ENCODE measurements around the gene ACP4. TPM values are rescaled to one million over a fixed set of nuclear protein-coding genes. Genes with fewer than 3 reads are reported as not detected.

Gene ACP4
- total RNA-seq, 2 donors from 2014 or later, result not detected

- peak overlapping the region; percentile 52 for H3K27ac ChIP-seq
- intact Hi-C loops (cut with DNase I), result no loop called here
- TF ChIP-seq, protein P1, sequence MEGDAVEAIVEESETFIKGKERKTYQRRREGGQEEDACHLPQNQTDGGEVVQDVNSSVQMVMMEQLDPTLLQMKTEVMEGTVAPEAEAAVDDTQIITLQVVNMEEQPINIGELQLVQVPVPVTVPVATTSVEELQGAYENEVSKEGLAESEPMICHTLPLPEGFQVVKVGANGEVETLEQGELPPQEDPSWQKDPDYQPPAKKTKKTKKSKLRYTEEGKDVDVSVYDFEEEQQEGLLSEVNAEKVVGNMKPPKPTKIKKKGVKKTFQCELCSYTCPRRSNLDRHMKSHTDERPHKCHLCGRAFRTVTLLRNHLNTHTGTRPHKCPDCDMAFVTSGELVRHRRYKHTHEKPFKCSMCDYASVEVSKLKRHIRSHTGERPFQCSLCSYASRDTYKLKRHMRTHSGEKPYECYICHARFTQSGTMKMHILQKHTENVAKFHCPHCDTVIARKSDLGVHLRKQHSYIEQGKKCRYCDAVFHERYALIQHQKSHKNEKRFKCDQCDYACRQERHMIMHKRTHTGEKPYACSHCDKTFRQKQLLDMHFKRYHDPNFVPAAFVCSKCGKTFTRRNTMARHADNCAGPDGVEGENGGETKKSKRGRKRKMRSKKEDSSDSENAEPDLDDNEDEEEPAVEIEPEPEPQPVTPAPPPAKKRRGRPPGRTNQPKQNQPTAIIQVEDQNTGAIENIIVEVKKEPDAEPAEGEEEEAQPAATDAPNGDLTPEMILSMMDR (IDR thresholded peaks at IDR 0.05), result no peak
- peak overlapping the region; percentile 61 to 71 for H3K9ac ChIP-seq (ENCODE audit: low read depth in 2 of 2, low read length in 2 of 2)
- no peaks in the 10 kb centered on the region for H3K36me3 ChIP-seq
- no peaks in the 10 kb centered on the region for H3K27me3 ChIP-seq
- no peaks in the 10 kb centered on the region for H3K4me1 ChIP-seq
- peak; percentile 92 for DNase-seq
- peak overlapping the region; percentile 19 for H3K4me3 ChIP-seq
- H3K9me3 ChIP-seq, result no peaks in the 10 kb centered on the region
Measured at GRCh38 chr19:50820549-50821247, 30.5 kb downstream of the ACP4 start.

GRCh38 chr19:50821248-50821612 is 31.0 kb downstream of the ACP4 start:
- peak overlapping the region in 1 of 2 donors; percentile 71 for H3K9ac ChIP-seq (ENCODE audit: low read depth in 2 of 2, low read length in 2 of 2)
- TF ChIP-seq, protein P1 (IDR thresholded peaks at IDR 0.05), result no peak
- H3K9me3 ChIP-seq, result no peaks in the 10 kb centered on the region
- no peak overlapping the region for H3K4me3 ChIP-seq
- H3K36me3 ChIP-seq, result no peaks in the 10 kb centered on the region
- no peaks in the 10 kb centered on the region for H3K27me3 ChIP-seq
- DNase-seq, result no peak
- H3K27ac ChIP-seq, result peak overlapping the region; percentile 52
- intact Hi-C loops (cut with DNase I), result no loop called here
- no peaks in the 10 kb centered on the region for H3K4me1 ChIP-seq

DNA sequence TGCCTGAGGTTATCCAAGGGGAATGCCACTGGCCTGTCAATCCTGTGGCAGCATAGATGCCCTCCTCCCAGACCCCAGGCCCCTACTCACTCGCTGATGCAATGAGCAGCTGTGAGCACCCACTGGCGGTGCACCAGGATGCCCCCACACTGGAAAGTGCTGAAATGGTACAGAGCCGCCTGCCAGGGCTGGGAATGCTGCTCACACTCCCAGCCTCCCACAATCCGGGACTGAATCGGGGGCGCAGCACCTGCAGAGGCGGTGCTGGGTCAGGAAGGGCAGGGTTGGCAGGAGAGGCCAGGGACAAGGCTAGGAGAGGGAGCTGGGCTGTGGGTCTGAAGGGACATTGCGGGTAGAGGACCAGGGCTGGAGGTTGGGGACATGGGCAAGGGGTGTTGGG is 31.4 kb downstream of the ACP4 start:
- Histone ChIP-seq H3K27ac (peak overlapping the region; percentile 52), H3K4me1 (no peaks in the 10 kb centered on the region), H3K36me3 (no peaks in the 10 kb centered on the region), H3K4me3 (no peak overlapping the region), H3K27me3 (no peaks in the 10 kb centered on the region), H3K9ac (ENCODE audit: low read depth in 2 of 2, low read length in 2 of 2) (peak overlapping the region in 1 of 2 donors; percentile 71), H3K9me3 (no peaks in the 10 kb centered on the region)
- intact Hi-C loops (cut with DNase I), result no loop called here
- TF ChIP-seq, protein P1 (IDR thresholded peaks at IDR 0.05), result no peak
- no peak for DNase-seq

DNA sequence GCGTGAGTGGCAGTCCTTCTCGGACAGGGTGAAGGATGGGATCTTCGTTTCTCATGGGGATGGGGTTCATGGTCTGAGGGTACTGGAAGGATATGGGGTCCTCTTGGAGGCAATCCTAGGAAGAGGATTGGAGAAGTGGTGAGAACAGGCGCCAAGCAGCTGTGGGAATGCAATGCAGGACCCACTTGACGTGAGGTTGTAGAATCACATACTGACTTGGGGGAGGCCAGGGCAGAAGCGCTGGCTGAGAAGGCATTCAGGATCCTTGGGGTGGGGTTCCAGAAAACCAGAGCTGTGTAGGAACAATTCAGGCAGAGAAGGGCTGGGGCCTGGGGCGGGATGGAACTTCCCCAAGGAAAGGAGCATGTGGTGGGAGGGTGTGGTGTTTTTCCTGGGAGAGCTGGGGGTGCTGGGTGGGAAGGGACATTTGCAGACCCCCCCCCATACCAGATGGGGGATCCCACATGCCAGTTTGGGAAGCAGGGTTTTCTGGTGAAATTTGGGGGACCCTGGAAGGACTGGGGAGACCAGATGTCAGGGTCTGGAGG is 32.5 kb downstream of the ACP4 start:
- intact Hi-C loops (cut with DNase I), result no loop called here
- no peaks in the 10 kb centered on the region for H3K4me1 ChIP-seq
- TF ChIP-seq, protein P1 (IDR thresholded peaks at IDR 0.05), result no peak
- DNase-seq, result no peak
- H3K9ac ChIP-seq (ENCODE audit: low read depth in 2 of 2, low read length in 2 of 2), result no peak overlapping the region
- no peaks in the 10 kb centered on the region for H3K36me3 ChIP-seq
- no peak overlapping the region for H3K4me3 ChIP-seq
- H3K27me3 ChIP-seq, result no peaks in the 10 kb centered on the region
- H3K27ac ChIP-seq, result peak overlapping the region; percentile 12
- H3K9me3 ChIP-seq, result no peaks in the 10 kb centered on the region

GRCh38 chr19:50823389-50824042 is 33.3 kb downstream of the ACP4 start, which contains the start of gene KLK1:
Gene KLK1 (minus strand): TSS chr19:50823787. CDS start chr19:50823748, 39 bp downstream.
- Histone ChIP-seq H3K27ac (peak within 1 kb of the TSS; percentile 12), H3K36me3 (no peaks in the 10 kb centered on the region), H3K9ac (ENCODE audit: low read depth in 2 of 2, low read length in 2 of 2) (peak within 1 kb of the TSS; percentile 35 to 59), H3K9me3 (no peaks in the 10 kb centered on the region), H3K27me3 (no peaks in the 10 kb centered on the region), H3K4me1 (no peaks in the 10 kb centered on the region), H3K4me3 (no peak within 1 kb of the TSS)
- intact Hi-C loops (cut with DNase I), result no loop called here
- DNase-seq, result peak; percentile 84
- TF ChIP-seq, protein P1 (IDR thresholded peaks at IDR 0.05), result no peak
